PC-3 (cell line): Measurements from ENCODE around the gene CARNS1.

ENCODE experiments used
- EZH2 ChIP-seq: fragments of 300-600 bp; sonication (generic); IDR thresholded peaks from one replicate; pipeline ENCODE4 v1.6.1; 2017; ENCODE audit warnings: antibody characterized with exemption, mild to moderate bottlenecking, low read length; ENCODE audit not compliant: unreplicated experiment
- EZH2phosphoT487 ChIP-seq: fragments of 300-600 bp; sonication (generic); IDR thresholded peaks from 2 replicates; pipeline ENCODE4 v1.6.1; 2018; ENCODE audit warnings: mild to moderate bottlenecking, antibody characterized with exemption, low read length, borderline replicate concordance
- TF ChIP-seq, protein P1 (sequence below): fragments of 300-600 bp; sonication (generic); conservative IDR thresholded peaks from 2 replicates; pipeline ENCODE4 v1.5.1; 2017; ENCODE audit warnings: antibody characterized with exemption, low read depth, mild to moderate bottlenecking, low read length

DNA sequence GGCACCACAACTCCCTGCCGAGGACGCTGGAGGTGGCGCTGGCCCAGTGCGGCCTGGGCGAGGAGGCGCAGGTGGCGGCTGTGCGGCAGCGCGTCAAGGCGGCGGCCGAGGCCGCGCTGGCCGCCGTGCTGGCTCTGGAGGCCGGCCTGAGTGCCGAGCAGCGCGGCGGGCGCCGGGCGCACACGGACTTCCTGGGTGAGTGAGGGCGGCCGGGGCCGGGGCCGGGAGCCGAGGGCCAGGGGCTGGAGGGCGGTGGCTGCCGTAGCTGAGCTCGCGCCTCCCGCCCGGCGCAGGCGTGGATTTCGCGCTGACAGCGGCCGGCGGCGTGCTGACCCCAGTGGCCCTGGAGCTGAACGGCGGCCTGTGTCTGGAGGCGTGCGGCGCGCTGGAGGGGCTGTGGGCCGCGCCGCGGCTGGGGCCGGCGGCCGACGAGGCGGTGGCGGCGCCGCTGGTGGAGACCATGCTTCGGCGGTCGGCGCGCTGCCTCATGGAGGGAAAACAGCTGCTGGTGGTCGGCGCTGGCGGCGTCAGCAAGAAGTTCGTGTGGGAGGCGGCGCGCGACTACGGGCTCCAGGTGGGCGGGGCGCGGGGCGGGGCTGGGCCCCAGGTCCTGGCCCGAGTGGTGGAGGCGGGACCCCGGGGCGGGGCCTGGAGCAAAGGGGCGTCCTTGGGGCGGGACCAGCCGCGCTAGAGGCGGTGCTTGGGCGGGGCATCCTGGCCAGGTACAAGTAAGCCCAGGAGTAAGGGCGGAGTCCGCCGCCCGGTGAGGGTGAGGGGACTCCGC, 5.4 kb downstream of the CARNS1 start:
- TF ChIP-seq, protein P1, sequence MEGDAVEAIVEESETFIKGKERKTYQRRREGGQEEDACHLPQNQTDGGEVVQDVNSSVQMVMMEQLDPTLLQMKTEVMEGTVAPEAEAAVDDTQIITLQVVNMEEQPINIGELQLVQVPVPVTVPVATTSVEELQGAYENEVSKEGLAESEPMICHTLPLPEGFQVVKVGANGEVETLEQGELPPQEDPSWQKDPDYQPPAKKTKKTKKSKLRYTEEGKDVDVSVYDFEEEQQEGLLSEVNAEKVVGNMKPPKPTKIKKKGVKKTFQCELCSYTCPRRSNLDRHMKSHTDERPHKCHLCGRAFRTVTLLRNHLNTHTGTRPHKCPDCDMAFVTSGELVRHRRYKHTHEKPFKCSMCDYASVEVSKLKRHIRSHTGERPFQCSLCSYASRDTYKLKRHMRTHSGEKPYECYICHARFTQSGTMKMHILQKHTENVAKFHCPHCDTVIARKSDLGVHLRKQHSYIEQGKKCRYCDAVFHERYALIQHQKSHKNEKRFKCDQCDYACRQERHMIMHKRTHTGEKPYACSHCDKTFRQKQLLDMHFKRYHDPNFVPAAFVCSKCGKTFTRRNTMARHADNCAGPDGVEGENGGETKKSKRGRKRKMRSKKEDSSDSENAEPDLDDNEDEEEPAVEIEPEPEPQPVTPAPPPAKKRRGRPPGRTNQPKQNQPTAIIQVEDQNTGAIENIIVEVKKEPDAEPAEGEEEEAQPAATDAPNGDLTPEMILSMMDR: no peak
- no peak for TF ChIP-seq EZH2
- TF ChIP-seq EZH2phosphoT487: no peak
